HG03060 (cell line): ENCODE data around the gene CTNND2.
"Not testable (repeated sequence)": the region's sequence is repeated elsewhere in the genome, so short reads cannot be mapped to it uniquely, and the experiment has no call there.

Source experiments
- ATAC-seq: cut with Tn5 transposase; IDR thresholded peaks from one replicate; pipeline ENCODE4 v1.9.1; 2021; ENCODE audit warnings: low read depth, moderate number of reproducible peaks; ENCODE audit not compliant: unreplicated experiment

The CTNND2 gene

DNA sequence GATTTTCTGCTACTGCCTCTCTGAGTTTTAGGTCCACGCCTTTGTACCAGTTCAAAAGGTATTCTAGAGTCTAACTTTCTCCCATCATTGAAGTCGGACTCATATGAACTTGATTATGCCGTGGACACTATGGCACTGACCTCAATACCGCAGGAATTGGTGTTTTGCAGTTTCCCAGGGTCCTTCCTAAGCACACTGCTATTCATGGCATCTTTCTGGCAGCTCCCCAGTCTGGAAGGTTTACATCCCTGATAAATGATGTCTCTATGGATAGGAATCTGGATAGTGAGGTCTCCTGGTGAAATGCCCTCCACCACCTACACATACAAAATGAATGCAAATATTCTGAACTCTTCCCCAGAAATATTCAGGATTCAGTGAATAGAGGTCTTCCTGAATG lies 422.2 kb downstream of the CTNND2 start:
- ATAC-seq = no peak

DNA sequence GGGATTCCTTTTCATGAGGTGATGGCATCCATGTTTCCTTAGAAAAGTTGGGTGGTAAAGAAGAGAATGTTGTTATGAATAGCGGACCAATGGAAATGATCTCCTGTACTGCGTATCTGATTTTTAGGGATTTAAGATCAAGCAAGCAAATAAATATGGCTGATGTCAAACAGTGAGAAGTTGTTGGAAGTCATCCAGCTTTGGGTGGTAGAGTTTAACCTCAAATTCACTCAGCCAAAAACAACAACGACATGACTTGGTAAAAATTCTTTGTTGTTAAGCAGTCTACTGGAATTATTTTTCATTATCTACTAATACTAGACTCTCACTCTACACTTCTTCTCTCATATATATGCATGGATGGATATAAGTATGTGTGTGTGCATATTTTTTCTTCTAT lies 426.5 kb downstream of the CTNND2 start:
- no peak for ATAC-seq

DNA sequence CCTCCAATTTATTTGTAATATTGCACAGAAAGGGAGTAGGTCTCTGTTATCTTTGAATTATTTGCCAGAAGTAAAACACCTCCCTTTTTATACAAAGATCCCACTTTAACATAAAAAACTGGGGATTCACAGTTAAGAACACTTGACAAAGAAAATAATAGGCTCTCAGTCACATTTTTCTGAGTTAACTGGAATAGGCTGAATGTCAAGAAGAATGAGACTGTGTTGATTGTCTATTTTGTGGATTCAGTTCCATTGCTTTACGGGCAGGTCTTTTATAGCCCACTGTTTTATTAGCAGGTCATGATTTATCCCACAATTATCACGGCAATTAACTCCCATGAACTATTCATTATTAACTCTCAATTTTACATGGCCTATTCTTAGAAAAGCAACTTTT lies 427.4 kb downstream of the CTNND2 start:
- ATAC-seq = no peak

DNA sequence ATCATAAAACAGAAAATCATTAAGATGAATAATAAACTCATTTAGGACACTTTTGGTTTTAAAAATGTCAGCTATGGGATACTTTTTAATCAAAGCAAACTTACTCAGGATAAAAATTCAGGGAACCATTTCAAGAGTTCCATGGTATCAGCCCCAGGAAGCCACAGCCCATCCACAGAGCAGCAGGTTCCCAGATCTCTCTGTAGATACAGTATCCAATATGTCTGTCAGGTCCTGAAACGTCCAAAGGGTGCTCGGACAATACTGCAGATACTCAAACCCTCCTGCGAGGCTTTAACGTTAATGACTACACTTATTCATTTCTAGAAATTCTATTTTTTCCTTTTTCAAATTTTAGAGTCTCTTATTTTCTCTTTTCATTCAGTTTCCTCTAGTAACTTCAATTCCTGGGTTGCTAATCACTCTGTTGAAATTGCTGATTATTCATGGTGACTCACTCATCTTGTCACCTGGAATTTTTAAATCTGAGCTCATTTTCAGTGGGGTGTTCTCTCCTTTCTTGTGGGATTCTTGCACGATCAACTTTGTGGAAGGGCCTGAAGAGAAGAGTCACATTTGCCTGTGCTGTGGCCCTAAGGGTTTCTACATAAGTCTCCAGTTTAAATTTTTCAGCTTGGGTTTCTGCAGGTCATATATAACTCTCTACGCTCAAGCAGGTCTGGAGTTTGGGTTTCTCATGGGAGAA lies 435.8 kb downstream of the CTNND2 start:
- ATAC-seq = no peak

DNA sequence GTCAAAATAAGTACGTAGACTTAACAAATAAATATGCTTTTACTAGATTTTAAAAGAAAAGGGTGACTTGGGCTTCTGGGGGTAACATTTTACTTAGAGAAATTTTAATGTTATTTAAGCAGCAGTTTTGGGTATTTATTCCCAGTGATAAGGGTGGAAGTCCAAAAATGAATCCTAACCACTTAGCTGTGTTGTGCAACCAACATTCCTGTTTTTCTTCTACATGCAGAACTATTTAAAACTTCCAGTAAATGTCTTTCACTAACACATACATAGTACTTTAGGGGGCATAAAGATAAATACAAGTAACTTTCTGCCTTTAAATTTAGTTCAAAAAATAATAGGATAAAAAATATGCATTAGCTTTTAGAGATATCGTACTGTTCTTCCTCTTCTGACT lies 436.7 kb downstream of the CTNND2 start:
- no peak for ATAC-seq

DNA sequence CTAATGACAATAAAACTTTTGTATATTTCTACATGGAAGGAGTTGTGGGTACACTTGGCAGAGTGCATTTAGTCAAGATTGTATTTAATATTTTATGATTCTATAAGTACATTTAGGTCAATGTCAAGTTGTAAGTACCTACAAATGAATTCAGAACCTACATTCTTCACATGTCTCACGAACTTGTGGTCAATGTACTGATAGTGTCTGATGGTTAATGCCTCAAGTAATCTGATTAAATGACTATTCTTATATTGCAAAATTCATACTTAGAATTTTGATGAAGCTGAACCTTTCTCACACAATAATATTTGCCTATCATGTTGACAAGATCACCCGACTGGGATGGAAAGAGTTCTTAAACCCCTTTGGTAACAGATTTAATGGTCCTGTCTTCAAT lies 444.5 kb downstream of the CTNND2 start:
- ATAC-seq = no peak

DNA sequence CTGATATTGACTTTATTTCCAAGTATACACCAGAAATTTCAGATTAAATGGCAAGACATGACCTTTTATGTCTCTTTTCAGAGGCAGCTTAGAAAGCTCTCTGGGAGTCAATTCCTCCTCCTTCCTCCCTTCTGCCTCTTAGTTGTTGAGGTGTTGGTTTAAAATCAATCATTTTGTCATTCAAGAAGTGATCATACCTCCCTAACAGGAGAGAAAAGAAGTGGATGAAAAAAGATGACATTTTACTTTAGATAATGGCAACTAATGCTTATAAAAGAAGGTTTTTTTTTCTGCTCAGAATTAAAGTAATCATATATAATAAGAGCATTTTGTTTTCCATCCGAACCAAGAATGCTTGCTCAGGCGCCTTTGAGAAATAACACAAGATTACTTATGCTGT lies 448.7 kb downstream of the CTNND2 start:
- no peak for ATAC-seq

DNA sequence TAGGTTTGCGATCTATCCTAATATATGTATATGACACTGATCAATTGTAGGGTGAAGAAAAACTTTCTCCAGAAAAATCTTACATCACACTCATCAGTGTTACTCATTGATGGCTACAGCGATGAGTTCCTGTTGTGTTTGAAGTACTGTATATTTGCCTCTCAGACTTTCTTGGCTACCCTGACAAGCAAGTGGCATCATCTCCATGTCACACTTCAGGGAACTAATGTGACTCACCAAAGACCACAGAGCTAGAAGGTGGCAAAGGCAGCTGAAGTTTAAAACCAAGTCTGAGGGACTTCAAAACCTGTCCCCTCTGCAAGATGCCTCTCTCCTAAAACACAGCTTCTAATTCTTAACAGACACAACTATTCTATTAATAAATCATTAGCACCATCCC lies 451.4 kb downstream of the CTNND2 start:
- no peak for ATAC-seq

DNA sequence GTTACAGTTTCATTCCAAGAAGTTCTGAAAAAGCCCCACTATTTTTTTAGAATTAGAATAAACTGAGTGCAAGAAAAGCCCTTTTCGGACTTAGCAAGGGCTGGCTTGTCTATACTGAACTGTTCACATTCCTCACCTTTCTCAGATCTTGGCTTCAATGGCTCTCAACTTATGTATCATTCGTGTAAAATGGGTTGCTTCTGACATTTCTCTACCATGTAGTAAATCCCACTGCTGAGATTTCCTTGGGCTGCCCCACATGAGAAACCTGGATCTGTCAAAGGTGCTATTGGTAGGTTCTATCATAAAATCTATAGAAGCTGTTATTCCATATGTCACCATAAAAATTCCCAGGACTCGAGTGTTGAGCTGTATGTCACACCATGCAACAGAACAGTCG lies 454.3 kb downstream of the CTNND2 start:
- ATAC-seq = no peak

DNA sequence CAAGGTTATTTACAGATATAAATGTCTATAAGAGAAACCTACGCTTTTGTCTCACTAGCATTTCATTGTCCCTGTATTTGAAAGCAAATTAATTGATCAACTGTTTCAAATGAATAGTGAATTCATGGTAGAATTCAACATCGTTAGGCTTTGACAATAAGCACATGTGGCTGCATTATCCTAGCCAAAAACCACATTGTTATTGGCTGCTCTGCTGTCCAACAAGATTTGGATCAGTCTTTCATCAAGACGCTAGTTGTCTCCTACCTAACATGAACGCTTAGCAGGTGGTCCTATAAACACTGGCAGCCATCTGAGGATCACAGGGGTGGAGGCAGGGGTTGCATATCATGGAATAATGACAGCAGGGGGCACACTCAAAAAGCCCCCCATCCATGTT lies 455.0 kb downstream of the CTNND2 start:
- no peak for ATAC-seq

DNA sequence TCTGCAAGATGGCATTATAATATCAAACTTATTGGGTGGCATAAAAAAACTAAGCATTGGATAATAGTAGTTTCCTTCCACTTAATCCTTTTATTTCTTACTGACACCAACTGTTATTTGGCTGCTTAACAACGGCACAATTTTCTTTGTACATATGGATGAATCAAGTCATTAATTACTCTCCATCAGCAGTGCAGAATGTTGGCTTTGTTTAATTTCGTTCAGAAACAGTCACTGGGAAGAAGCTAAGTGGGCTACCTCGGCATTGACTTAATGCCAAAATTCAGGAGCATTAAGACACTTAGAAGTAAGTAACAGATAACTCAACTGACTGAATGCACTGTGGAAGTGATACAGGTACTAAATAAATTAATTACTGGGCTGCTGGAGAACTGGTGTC lies 460.4 kb downstream of the CTNND2 start:
- no peak for ATAC-seq

DNA sequence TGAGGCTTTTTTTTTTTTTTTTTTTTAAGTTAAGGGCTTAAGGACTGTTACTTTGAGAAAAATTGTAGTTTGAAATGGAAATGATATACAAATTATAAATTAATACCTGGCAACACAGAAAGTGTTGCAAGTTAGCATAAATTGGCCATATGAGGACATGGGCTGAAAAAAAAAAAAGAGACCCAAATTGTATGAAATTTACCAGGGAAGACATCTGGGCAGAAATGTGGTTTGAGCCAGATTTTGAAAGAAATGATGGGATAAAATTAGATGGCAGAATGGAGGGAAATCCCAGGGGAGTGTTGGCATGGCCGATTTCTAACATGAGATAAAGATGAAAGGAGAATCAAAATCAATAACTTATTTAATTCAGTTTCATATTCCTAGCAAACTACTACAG lies 472.1 kb downstream of the CTNND2 start:
- ATAC-seq = no peak

DNA sequence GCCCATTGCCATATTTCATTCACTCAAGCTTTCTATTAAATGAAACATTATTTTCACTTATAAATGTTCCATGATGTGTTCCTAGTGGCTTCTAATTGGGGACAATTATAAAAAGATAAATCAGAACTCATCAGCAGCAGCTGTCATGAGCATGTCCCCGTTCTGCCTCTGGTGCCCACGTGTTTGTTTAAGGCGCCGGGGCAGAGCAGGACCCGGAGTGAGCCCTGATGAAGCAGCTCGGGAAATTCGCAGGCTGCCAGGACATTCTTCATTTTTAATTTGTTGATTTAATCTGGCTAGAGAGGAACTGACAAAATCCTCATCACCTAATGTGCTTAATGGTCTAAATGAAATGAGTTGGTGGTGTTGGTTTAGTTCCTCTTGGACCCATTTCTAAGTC lies 475.0 kb downstream of the CTNND2 start:
- ATAC-seq = no peak

DNA sequence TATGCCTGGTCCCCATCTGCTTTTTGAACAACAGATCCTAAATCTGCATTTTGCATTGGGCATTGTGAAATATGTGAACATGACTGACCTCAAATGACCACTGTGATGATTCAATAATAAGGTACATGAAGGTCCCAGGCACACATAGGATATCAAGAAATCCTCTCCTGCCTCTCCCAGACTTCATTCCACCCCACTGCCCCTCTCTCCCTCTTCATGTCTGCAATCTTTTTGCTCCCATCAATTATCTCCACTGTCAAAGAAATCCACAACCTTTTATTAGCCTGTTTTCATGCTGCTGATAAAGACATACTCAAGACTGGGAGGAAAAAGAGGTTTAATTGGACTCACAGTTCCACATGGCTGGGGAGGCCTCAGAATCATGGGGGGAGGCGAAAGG lies 476.7 kb downstream of the CTNND2 start:
- ATAC-seq = no peak

DNA sequence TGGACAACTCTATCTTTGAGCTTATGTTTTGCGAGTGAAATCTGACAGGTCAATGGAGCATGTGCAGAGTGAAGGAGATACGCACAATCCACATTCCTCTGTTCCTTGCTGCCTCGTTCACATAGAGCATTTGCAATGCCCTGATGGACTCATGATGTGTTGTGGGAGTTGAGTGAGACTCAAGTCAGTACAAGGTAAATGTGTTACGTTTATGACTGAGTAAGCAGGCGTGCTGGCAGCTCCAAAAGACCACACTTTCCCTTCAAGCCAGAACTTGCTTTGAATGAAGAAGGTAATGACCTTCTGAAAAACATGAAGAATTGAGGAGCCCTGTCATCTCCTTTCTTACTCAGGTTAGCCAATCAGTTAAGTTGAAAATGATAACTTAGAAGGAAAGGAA lies 477.8 kb downstream of the CTNND2 start:
- no peak for ATAC-seq

DNA sequence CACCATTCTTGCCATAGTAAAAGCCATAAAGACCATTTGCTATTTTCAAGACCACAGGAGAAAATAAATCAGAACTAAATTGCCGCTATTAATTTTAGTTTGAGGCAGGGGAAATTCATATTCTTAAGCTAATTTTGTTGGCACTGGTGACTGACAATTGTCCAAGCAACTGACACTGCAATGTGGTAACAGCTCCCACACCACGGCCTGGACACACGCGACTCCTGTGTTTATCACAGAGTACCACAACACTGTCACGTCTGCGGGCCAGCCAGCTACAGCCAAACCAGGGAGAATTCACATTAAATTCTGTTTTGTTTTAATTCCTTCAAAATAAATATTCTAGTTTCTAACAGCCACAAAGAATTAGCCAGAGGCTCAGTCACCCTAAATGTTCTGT lies 481.9 kb downstream of the CTNND2 start:
- no peak for ATAC-seq

DNA sequence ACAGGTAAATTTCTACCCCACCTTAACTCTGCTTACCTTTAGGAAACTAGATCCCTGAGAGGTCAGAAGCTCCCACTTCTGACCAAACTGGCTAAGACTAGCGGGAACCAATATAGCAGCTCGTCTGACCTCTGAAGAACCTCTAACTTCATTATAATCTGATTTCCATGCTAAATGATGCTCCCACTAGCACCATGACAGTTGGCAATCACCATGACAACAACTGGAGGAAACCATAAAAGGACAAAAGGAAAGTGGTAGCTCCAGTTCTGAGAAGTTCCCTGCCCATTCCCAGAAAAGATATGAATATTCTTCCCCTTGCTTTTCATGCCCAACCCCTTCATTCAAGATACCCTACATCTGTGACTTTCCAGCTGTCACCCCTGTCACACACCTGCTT lies 483.3 kb downstream of the CTNND2 start:
- no peak for ATAC-seq

DNA sequence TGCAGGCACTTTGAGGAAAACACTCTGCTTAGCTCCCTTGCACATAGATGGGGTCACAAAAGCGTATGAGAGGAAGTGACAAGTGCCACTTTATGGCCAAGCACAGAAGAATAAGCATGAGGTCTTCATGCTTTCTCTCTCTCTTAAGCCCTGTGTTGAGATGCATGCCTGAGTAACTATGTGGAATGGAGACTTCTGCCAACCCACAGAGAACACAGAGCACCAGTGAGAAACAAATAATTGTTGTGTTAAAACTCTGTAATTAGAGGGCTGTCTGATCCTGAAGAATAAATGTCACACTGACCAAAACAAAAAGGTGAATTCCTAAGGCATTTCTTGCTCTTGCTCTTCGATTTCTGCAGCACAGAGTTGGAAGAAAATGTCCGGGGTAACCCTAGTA lies 488.5 kb downstream of the CTNND2 start:
- no peak for ATAC-seq

DNA sequence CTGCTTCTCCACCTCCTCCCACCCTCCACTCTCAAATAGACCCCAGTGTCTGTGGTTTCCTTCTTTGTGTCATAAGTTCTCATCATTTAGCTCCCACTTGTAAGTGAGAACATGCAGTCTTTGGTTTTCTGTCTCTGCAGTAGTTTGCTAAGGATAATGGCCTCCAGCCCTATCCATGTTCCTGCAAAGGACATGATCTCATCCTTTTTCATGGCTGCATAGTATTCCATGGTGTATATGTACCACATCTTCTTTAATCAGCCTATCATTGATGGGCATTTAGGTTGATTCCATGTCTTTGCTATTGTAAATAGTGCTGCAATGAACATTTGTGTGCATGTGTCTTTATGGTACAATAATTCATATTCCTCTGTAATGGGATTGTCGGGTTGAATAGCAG lies 489.5 kb downstream of the CTNND2 start:
- ATAC-seq = not testable (repeated sequence)

DNA sequence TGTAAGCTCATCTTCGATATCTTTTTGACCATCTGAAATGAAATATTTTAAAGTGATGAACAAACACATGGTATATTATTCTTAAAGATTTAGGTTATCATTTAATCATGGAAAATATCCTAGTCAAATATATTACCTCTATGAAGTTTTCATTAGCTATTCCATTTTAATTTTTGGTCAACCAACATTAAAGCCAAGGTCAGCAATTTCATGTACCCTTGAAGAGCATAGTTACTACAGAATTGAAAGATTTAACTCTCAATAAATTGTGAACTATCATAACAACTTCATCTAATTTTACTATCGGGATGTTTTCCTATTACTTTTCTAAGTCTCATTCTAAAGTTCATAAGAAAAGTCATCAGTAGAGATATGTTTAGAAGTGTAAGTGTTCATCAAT lies 492.6 kb downstream of the CTNND2 start:
- ATAC-seq = no peak

DNA sequence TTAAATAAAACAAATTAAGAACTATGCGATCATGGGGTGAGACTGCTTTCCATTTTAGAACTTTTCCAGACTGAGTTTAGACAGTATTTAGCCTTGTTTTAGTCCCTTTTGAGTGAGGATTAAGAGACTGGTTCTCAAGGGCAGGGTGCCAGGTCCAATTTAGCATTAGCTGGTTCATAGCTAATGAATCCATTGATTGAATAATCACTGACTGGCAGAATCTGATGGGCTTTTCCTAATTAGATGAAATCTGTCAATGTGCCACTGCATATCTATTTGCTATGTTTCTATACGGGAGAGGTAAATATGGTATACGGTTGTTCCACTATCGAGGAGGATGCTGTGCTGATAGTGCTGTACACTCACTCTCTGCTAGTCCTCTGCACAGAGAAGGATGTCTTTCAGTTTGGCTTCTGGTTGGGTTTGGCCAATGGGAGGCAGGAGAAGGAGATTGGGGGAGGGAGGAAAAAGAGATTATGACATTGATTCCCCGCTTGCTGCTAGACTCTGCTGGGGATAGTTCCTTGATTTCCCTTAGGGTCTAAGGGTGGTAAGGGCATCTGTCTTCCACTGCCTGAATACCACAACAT lies 496.6 kb downstream of the CTNND2 start:
- no peak for ATAC-seq

DNA sequence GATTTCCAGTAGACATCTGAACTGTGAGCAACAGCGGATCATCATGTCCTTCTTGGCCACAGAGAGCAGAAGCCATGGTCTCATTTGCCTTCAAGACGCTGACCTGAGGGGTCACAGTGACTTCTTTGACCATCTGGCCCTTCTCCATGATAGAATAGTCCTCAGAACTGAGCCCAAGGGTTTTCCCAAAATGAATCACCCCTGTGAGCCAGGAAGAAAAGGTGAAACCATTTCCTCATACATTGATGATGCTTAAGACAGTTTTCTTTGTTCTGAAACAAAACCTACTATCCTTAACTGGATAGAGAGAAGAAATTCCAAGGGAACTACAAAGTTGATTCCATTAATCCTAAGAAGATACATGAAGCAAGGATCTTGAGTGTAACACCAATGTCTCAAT lies 503.9 kb downstream of the CTNND2 start:
- ATAC-seq = no peak

DNA sequence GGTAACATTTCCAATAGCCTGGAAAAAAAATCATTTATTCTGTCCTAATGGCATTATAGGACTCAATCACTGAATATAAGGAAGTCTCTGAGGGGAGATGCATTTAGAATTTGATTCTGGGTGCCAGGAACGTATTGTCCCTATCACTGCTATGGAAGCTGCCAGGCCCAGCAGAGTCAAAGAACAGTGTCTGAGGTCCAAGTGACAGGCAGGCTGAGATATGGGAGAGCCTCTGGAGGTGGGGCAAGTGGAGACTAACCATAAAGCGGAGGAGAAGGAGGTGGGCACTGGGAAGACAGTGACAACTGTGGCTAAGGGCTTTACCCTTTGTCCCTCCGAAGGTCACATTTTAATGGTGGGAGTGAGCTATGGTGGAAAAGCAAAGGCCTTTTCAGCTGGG lies 505.5 kb downstream of the CTNND2 start:
- ATAC-seq = no peak
